Mammary epithelial cell (primary cell): ENCODE measurements around the gene PTPA.

Source experiments
- CTCF ChIP-seq, 2 donors: IDR thresholded peaks in 1 of 2; conservative IDR thresholded peaks in 1 of 2; 2 replicates each; pipeline ENCODE4 v1.5.1; 2011 to 2012; ENCODE audit warnings: inconsistent platforms in 2 of 2, low read length in 2 of 2, mild to moderate bottlenecking in 2 of 2, control low read depth in 1 of 2, low read depth in 1 of 2; ENCODE audit not compliant: insufficient read depth in 1 of 2; ENCODE audit errors: extremely low read depth in 1 of 2
- EZH2 ChIP-seq: IDR thresholded peaks from 2 replicates; pipeline ENCODE4 v1.6.1; 2012; ENCODE audit warnings: low read length, inconsistent platforms, borderline replicate concordance

GRCh38 chr9:129081388-129081904 lies 29.8 kb upstream of the PTPA start:
- TF ChIP-seq CTCF (conservative IDR thresholded peaks at IDR 0.05 in 1 of 2, IDR thresholded peaks at IDR 0.05 in 1 of 2; ENCODE audit: extremely low read depth in 1 of 2, insufficient read depth in 1 of 2, low read depth in 1 of 2, low read length in 2 of 2) (no peak), EZH2 (no peak)
